HG03135 (cell line): ENCODE measurements around the gene MPI.
A peak's percentile ranks its signal among the peaks of the same experiment; 100 is the strongest.
"Not testable (repeated sequence)": the region's sequence is repeated elsewhere in the genome, so short reads cannot be mapped to it uniquely, and the experiment has no call there.

Experiments
- ATAC-seq: cut with Tn5 transposase; IDR thresholded peaks from one replicate; pipeline ENCODE4 v1.9.1; 2021; ENCODE audit warnings: mild to moderate bottlenecking, moderate library complexity; ENCODE audit not compliant: unreplicated experiment

Gene MPI

DNA sequence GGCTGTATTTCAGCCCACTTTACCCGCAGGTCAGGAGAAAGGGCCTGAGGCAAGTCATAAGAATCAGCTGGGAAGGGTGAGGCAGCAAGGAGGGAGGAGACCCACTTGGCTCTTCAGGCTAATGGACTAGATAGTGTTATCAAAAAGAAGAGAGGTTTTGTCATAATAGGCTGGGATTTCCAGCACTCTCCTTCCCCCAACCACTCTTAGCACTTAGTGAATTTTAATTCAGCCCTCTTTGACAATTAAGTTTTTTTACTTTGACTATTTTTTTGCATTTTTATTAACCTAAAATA lies 771 bp downstream of the MPI start:
- ATAC-seq, result no peak

GRCh38 chr15:74891469-74891868 lies 1.6 kb downstream of the MPI start:
- no peak for ATAC-seq

GRCh38 chr15:74892313-74892712 lies 2.5 kb downstream of the MPI start:
- ATAC-seq, result no peak

GRCh38 chr15:74892931-74893330 lies 3.1 kb downstream of the MPI start:
- ATAC-seq, result no peak

DNA sequence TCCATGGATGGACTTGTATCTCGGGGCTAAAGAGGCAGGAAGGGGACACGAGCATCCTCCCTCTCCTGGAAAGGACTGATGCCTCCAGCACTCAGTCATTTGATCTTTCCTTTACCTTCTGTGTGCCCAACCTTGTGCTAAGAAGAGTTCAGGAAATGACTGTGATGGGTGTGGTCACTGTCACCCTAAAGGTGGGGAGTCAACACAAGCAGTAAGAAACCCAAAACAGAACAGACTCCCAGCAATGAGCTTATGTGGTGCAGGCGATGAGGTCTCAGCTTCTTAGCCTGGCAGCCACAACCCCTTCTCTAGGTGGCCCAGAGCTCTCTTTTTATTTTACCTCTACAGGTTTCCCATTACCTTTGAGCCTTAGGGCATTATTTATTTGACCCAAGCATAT lies 3.8 kb downstream of the MPI start:
- ATAC-seq, result no peak

- not testable (repeated sequence) for ATAC-seq
Measured at GRCh38 chr15:74894383-74894782, 4.5 kb downstream of the MPI start.

- ATAC-seq, result no peak
Measured at GRCh38 chr15:74895830-74896229, 6.0 kb downstream of the MPI start.

- no peak for ATAC-seq
Measured at GRCh38 chr15:74896316-74896715, 6.5 kb downstream of the MPI start.

DNA sequence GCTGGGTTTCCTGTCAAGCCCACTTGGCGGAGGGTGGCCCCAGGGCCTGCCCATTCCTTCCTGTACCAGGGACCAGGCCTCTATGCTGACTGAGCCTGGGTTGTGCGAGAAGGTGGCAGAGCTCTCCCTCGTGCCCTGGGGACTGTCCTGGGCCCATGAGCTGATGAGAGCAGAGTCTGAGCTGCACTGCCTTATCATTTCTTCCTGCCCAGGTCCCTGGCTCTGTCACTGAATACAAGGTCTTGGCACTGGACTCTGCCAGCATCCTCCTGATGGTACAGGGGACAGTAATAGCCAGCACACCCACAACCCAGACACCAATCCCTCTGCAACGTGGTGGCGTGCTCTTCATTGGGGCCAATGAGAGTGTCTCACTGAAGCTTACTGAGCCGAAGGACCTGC lies 7.5 kb downstream of the MPI start:
- ATAC-seq, result no peak

- no peak for ATAC-seq
Measured at GRCh38 chr15:74901612-74902063, 11.8 kb downstream of the MPI start.

DNA sequence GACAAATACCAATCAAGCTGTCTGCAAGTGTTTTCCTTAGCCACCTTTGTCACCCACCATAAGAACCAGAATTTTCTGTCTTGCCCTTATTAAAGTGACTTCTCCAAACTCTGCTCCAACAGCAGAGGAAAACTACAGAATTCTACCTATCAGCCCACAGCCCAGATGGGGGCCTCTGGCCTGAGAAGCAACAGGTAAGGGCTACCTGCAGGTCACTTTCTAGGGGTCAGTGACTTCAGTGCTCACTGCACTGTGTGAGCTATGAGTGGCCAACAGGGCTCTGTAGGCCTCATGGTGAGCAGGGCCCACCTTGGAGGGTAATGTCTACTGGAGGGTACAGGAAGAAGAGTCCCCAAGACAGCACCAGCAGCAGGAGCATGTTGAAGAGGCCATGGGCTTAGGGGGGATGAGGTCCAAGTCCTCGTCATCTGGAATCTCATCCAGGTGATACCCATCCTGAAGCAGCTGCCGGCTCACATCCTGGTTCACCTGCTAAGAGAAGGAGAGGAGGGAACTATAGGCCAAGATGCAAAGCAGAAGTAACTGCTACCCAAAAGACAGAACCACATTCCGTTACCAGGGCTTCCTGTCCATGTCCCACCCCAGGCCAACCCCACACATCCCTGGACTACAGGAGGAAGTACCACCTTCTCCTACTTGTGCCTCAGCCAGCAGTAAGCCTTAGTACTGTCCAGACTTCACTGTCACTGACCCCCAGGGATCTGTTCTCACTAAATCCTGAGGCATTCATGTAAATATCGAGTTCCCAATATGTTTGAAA lies 12.6 kb downstream of the MPI start:
- no peak for ATAC-seq

- ATAC-seq, result no peak
Measured at GRCh38 chr15:74903676-74904075, 13.8 kb downstream of the MPI start.

DNA sequence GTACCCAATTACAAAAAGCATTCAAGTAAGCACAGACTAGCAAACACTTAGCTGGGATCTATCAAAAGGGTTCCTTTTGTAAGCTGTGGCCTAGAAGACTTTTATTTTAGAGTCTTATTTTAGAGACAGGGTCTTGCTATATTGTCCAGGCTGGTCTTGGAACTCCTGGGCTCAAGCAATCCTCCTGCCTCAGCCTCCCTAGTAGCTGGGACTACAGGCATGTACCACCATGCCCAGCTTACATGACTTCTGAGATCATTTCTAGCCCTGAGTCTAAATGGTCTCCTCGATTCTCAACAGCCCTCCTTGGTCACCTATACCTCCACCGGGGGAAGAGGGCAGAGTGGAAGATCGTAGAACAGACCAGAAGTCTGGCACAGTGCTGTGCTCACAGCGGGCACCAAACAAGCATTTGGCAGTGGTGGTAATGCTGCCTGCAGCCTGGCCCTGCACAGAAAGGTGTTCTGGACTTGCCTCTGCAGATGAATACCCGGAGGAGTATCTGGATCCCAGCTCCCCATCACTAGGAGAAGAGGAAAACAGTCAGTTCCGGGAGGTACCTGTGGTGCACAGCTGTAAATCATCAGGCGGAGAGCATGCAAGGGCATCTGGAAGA lies 14.5 kb downstream of the MPI start:
- ATAC-seq, result no peak

GRCh38 chr15:74906067-74906449 lies 16.2 kb downstream of the MPI start:
- ATAC-seq, result peak; percentile 19

DNA sequence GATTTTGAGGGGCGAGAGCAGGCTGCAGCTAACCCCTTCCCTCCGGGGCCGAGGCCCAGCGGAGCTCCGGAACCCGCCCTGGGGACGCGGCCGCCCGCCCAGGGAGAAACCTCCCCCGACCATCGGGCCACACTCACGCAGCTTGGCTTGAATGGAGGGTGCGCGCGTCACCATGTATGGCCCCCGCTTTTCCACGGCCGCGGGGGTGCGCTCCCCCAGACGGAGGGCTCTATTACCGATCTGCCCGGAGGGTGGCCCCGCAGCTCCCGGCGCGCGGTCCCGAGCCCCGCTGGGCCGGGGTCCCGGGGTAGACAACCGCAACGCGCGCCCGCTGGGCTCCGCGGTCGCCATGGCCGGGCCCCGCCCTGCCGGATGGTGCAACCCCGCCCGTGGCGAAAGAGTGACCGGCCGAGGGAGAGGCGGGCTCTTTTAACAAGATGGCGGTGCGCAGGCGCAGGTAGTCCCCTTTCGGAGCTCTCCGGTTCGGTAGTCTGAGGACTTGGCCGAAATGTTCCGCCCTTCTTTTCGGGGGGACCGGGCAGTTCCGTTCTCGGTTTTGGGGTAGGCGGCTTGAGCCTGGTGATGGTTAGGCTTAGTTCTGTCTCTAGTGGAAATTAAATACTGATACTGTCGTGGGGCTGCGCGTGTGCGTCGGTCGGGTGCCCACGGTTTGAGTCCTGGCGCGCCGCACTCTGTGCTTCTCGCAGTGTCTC lies 16.8 kb downstream of the MPI start, which contains the start of gene FAM219B:
Gene FAM219B (minus strand): TSS at position 402 of the 713 bp plus-strand sequence. CDS start 51 bp downstream, at position 351.
- ATAC-seq, result peak; percentile 81

DNA sequence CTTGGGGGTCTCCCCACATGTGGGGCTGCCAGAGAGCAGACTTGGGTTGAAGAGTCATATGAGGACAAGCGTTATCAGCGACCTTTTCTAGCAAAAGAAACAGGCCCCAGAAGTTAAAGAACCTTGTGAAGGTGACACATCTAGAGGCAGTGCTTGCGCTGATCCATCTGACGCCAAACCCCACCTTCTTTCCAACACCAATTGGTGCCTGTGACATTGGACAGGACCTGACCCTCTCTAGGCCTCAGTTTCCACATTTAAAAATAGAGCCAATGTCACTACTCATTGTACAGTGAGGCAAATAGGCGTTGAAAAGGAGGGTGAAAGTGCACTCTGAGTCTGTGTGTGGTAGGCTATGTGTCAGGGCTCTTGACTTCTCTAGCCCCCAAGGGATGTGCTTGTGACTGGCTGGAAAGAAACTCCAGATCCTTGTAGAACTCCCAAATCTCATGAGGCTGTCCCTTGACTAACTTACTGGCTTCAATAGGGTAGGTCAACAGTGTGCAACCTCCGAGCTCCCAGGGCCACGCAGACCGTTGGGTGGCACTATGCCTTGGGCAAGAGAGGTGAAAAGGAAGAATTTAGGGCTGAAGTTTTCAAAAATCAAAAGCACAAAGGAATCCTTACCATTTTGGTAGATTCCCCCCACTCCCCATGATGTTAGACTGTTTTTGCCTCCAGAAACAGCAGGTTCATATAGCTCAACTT lies 17.5 kb downstream of the MPI start:
- ATAC-seq, result no peak

- ATAC-seq, result no peak
Measured at GRCh38 chr15:74908635-74909034, 18.8 kb downstream of the MPI start.

- no peak for ATAC-seq
Measured at GRCh38 chr15:74913041-74913440, 23.2 kb downstream of the MPI start.

GRCh38 chr15:74913799-74914198 lies 24.0 kb downstream of the MPI start:
- ATAC-seq, result not testable (repeated sequence)

GRCh38 chr15:74917676-74918075 lies 27.8 kb downstream of the MPI start:
- ATAC-seq, result no peak

DNA sequence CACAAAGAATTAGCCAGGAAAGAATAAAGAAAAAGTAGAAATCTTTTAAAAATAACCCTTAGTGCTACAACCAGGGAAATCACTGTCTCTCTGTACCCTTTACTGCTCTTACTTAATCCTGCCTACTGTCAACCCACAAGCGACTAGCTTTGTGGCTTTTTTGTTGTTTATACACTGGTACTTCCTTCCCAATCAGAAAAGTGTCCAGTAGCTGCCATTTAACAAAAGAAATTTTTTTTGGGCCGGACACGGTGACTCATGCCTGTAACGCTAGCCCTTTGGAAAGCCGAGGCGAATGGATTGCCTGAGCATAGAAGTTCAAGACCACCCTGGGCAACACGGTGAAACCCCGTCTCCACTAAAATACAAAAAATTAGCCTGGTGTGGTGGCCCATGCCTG lies 30.6 kb downstream of the MPI start:
- ATAC-seq, result no peak
